HL-60 (cell line): Measurements from ENCODE around the gene SERPINB12.

Source experiments
- POLR2AphosphoS5 ChIP-seq: IDR thresholded peaks from 2 replicates; pipeline ENCODE4 v1.6.1; 2012; ENCODE audit warnings: low read depth
- SPI1 ChIP-seq: IDR thresholded peaks from 2 replicates; pipeline ENCODE4 v1.6.1; 2012; ENCODE audit warnings: low read depth, mild to moderate bottlenecking, borderline replicate concordance
- TF ChIP-seq, protein P1 (sequence below): IDR thresholded peaks from one replicate; pipeline ENCODE4 v1.5.1; 2011; ENCODE audit warnings: low read length, control low read depth, inconsistent platforms; ENCODE audit not compliant: insufficient read depth

DNA sequence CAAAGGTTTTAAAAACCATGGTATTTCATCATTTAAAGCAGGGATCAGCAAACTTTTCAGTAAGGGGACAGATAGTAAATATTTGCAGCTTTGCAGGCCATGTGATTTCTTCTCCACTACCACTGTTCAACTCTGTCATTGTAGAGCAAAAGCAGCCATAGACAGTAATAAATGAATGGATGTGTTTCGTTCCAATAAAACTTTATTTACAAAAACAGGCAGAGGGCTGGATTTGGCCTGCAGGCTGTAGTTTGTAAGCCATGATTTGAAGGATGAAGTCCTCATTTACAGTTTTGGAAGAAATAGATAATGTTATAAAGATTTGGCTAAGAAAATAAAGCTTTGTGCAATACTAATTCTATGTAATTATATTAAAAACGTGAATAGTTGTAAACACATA lies 1.8 kb downstream of the SERPINB12 start:
- TF ChIP-seq POLR2AphosphoS5 (no peak), SPI1 (no peak)
- TF ChIP-seq, protein P1, sequence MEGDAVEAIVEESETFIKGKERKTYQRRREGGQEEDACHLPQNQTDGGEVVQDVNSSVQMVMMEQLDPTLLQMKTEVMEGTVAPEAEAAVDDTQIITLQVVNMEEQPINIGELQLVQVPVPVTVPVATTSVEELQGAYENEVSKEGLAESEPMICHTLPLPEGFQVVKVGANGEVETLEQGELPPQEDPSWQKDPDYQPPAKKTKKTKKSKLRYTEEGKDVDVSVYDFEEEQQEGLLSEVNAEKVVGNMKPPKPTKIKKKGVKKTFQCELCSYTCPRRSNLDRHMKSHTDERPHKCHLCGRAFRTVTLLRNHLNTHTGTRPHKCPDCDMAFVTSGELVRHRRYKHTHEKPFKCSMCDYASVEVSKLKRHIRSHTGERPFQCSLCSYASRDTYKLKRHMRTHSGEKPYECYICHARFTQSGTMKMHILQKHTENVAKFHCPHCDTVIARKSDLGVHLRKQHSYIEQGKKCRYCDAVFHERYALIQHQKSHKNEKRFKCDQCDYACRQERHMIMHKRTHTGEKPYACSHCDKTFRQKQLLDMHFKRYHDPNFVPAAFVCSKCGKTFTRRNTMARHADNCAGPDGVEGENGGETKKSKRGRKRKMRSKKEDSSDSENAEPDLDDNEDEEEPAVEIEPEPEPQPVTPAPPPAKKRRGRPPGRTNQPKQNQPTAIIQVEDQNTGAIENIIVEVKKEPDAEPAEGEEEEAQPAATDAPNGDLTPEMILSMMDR: no peak
